HepG2 (cell line): Measurements from ENCODE around the gene SUCLG2. TPM values are rescaled to one million over a fixed set of nuclear protein-coding genes. Genes with fewer than 3 reads are reported as not detected.
A peak's percentile ranks its signal among the peaks of the same experiment; 100 is the strongest.

Source experiments
- AKAP8 ChIP-seq: sonication (generic); formaldehyde crosslinking; IDR thresholded peaks from 2 replicates; pipeline ENCODE4 v1.5.1; 2020; ENCODE audit warnings: mild to moderate bottlenecking, missing genetic modification reagents
- FOXA1 ChIP-seq, 2 experiments: fragments of 450-650 bp in 1 of 2; sonication (generic) in 1 of 2; formaldehyde crosslinking in 1 of 2; IDR thresholded peaks; 2 replicates each; pipeline versions ENCODE4 v1.4.0 to v1.6.1; 2016 to 2020; ENCODE audit warnings: missing genetic modification reagents in 1 of 2
- GTF3A ChIP-seq: sonication (generic); formaldehyde crosslinking; conservative IDR thresholded peaks from 2 replicates; pipeline ENCODE4 v1.4.0; 2020; ENCODE audit warnings: mild to moderate bottlenecking, missing genetic modification reagents
- HNRNPLL ChIP-seq: fragments of 200-400 bp; formaldehyde crosslinking; IDR thresholded peaks from 2 replicates; pipeline ENCODE4 v1.6.1; 2017; ENCODE audit warnings: mild to moderate bottlenecking, low read depth, low read length; ENCODE audit not compliant: poor library complexity, severe bottlenecking
- JARID2 ChIP-seq: sonication (generic); formaldehyde crosslinking; IDR thresholded peaks from 2 replicates; pipeline ENCODE4 v1.8.1; 2023; ENCODE audit warnings: missing genetic modification reagents, inconsistent platforms; ENCODE audit not compliant: insufficient replicate concordance
- JDP2 ChIP-seq: sonication (generic); formaldehyde crosslinking; IDR thresholded peaks from 2 replicates; pipeline ENCODE4 v1.8.1; 2022; ENCODE audit warnings: missing genetic modification reagents, borderline replicate concordance
- NFE2L2 ChIP-seq: fragments of 150-350 bp; IDR thresholded peaks from 2 replicates; pipeline ENCODE4 v1.6.1; 2014; ENCODE audit warnings: low read length
- NR3C1 ChIP-seq: sonication (generic); formaldehyde crosslinking; IDR thresholded peaks from 2 replicates; pipeline ENCODE4 v1.4.0; 2020; ENCODE audit warnings: missing genetic modification reagents
- RBM22 ChIP-seq: fragments of 200-400 bp; formaldehyde crosslinking; optimal IDR thresholded peaks from 2 replicates; pipeline ENCODE3; 2017; ENCODE audit warnings: mild to moderate bottlenecking, low read length, moderate library complexity
- SMAD1 ChIP-seq: sonication (generic); formaldehyde crosslinking; IDR thresholded peaks from 2 replicates; pipeline ENCODE4 v1.4.0; 2020; ENCODE audit warnings: missing genetic modification reagents, low read depth, mild to moderate bottlenecking, borderline replicate concordance
- SMC3 ChIP-seq: IDR thresholded peaks from 2 replicates; pipeline ENCODE4 v1.6.1; 2011; ENCODE audit warnings: low read length, improper control_type of control experiment
- SNAI1 ChIP-seq: sonication (generic); formaldehyde crosslinking; IDR thresholded peaks from 2 replicates; pipeline ENCODE4 v1.5.0; 2020; ENCODE audit warnings: mild to moderate bottlenecking, missing genetic modification reagents, borderline replicate concordance
- SOX13 ChIP-seq, 3 experiments: fragments of 450-650 bp in 1 of 3; sonication (generic) in 1 of 3; formaldehyde crosslinking in 1 of 3; IDR thresholded peaks in 2 of 3; conservative IDR thresholded peaks in 1 of 3; 2 replicates each; pipeline versions ENCODE4 v1.5.0 to v1.6.1; 2016 to 2020; ENCODE audit warnings: antibody characterized with exemption in 1 of 3, mild to moderate bottlenecking in 1 of 3, missing compliant biosample characterization in 1 of 3, missing genetic modification reagents in 1 of 3, moderate library complexity in 1 of 3
- ZBTB42 ChIP-seq: sonication (generic); formaldehyde crosslinking; IDR thresholded peaks from 2 replicates; pipeline ENCODE4 v1.5.0; 2020; ENCODE audit warnings: mild to moderate bottlenecking, missing genetic modification reagents
- ZNF350 ChIP-seq: sonication (generic); formaldehyde crosslinking; IDR thresholded peaks from 2 replicates; pipeline ENCODE4 v1.4.0; 2020; ENCODE audit warnings: mild to moderate bottlenecking, low read depth, missing genetic modification reagents, borderline replicate concordance
- ZNF496 ChIP-seq: sonication (generic); formaldehyde crosslinking; IDR thresholded peaks from 2 replicates; pipeline ENCODE4 v1.8.1; 2023; ENCODE audit warnings: mild to moderate bottlenecking, moderate library complexity, missing genetic modification reagents; ENCODE audit not compliant: insufficient replicate concordance
- ZNF562 ChIP-seq: sonication (generic); formaldehyde crosslinking; IDR thresholded peaks from 2 replicates; pipeline ENCODE4 v1.8.0; 2022; ENCODE audit warnings: missing genetic modification reagents, borderline replicate concordance
- ZNF564 ChIP-seq: sonication (generic); formaldehyde crosslinking; IDR thresholded peaks from 2 replicates; pipeline ENCODE4 v1.8.1; 2023; ENCODE audit warnings: mild to moderate bottlenecking, missing genetic modification reagents
- ZNF570 ChIP-seq: sonication (generic); formaldehyde crosslinking; IDR thresholded peaks from 2 replicates; pipeline ENCODE4 v1.4.0; 2020; ENCODE audit warnings: mild to moderate bottlenecking, missing genetic modification reagents, borderline replicate concordance
- ZNF792 ChIP-seq: IDR thresholded peaks from 2 replicates; pipeline ENCODE4 v1.6.1; 2016
- ZSCAN9 ChIP-seq: IDR thresholded peaks from 2 replicates; pipeline ENCODE4 v1.6.1; 2016; ENCODE audit warnings: borderline replicate concordance
- polyA plus RNA-seq, 8 experiments: library from polyadenylated mRNA; depleted of rRNA in 3 of 8; stranded (reverse) in 7 of 8; unstranded in 1 of 8; fragments of >200 nt; fragmentation: Illumina TruSeq in 4 of 8; extraction: Trizol in 4 of 8; gene quantifications; 2 replicates each; pipeline versions ENCODE4 v1.2.1 to v1.2.3, GENCODE V29; 2011 to 2016; ENCODE audit warnings: low read depth in 4 of 8, missing spikeins in 1 of 8, mixed read lengths in 1 of 8; ENCODE audit not compliant: insufficient read depth in 1 of 8
- total RNA-seq, 5 experiments: library from RNA; depleted of rRNA; stranded (reverse); fragments of >200 nt; fragmentation: Illumina TruSeq; extraction: Trizol; gene quantifications; 2 replicates each; pipeline ENCODE4 v1.2.3, GENCODE V29; 2016; ENCODE audit warnings: low read depth in 1 of 5
- TF ChIP-seq, protein P1 (sequence below): sonication (generic); formaldehyde crosslinking; IDR thresholded peaks from 2 replicates; pipeline ENCODE4 v1.4.0; 2020; ENCODE audit warnings: missing genetic modification reagents
- TF ChIP-seq, protein P2 (sequence below): sonication (generic); formaldehyde crosslinking; IDR thresholded peaks from 2 replicates; pipeline ENCODE4 v1.8.1; 2023; ENCODE audit warnings: mild to moderate bottlenecking, missing genetic modification reagents
- TF ChIP-seq, protein P3 (sequence below): sonication (generic); formaldehyde crosslinking; IDR thresholded peaks from 2 replicates; pipeline ENCODE4 v1.5.1; 2020; ENCODE audit warnings: mild to moderate bottlenecking, missing genetic modification reagents, borderline replicate concordance
- TF ChIP-seq, protein P4 (sequence below): sonication (generic); formaldehyde crosslinking; IDR thresholded peaks from 2 replicates; pipeline ENCODE4 v1.4.0; 2020; ENCODE audit warnings: missing genetic modification reagents

Gene SUCLG2
- total and polyA plus RNA-seq, 2 of the 13 experiments (the other 11 are each of a cell fraction or from before 2014, with no cell fraction given) = 21.4 to 64.9 TPM

DNA sequence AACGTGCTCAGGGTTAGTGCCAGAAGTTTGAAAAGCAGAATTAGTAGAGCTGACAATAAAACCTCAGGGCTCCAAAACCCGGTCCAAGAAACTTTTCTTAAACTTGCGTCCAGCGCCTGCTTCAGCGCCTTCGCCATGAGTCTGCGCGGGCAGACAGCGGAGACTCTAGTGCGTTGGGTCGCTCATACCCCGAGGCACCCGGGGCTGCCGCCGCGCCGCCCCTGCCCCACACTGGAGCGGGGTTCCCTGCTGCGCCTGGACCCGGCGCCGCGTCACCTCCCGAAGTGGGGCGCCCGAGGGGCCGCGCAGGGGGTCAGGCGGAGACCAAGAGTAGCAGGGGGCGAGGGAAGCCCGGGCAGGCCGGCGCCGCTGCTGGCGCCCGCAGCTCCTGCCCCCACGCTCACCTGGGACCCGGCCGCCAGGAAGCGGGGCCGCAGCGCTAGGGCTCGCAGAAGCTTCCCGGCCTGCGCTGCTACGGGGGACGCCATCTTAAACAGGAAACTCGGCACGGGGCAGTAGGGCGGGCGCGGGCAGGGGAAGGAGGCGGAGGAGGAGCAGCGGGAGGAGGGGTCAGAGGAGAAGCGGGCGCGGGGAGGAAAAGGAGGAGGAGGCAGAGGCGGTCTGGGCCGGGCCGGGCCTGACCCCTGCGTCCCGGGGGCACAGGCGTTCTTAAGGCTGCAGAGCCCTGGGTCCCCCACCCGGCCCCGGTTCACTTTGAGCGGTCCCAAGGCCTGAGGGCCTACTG lies at the start of gene SUCLG2 (continued):
- TF ChIP-seq ZNF792 (CRISPR knock-in tag) (0 out of 2 replicates have a peak, but pooled peaks have one; percentile 74), ZNF496 (CRISPR knock-in tag) (no peak), SOX13 (IDR thresholded peaks at IDR 0.05) (no peak), SOX13 (CRISPR knock-in tag; conservative IDR thresholded peaks at IDR 0.05 in 1 of 2, IDR thresholded peaks at IDR 0.05 in 1 of 2) (0 out of 4 replicates have a peak, but pooled peaks of 1 of the 2 experiments have one; percentile 23), FOXA1 (IDR thresholded peaks at IDR 0.05) (no peak), FOXA1 (CRISPR knock-in tag; IDR thresholded peaks at IDR 0.05) (no peak), JDP2 (CRISPR knock-in tag) (no peak), SNAI1 (no peak), JARID2 (CRISPR knock-in tag) (no peak), NFE2L2 (no peak), ZBTB42 (CRISPR knock-in tag) (no peak), AKAP8 (CRISPR knock-in tag) (no peak; the same call in 1 of the 2 replicates), ZSCAN9 (CRISPR knock-in tag) (0 out of 2 replicates have a peak, but pooled peaks have one; percentile 49), ZNF562 (CRISPR knock-in tag) (no peak), SMAD1 (no peak), ZNF570 (CRISPR knock-in tag) (no peak), ZNF564 (CRISPR knock-in tag) (peak; percentile 32; the same call in 1 of the 2 replicates), SMC3 (no peak), ZNF350 (no peak; the same call in 1 of the 2 replicates), GTF3A (CRISPR knock-in tag) (no peak), RBM22 (no peak), NR3C1 (CRISPR knock-in tag) (no peak), HNRNPLL (peak; percentile 79)
- TF ChIP-seq, protein P1, sequence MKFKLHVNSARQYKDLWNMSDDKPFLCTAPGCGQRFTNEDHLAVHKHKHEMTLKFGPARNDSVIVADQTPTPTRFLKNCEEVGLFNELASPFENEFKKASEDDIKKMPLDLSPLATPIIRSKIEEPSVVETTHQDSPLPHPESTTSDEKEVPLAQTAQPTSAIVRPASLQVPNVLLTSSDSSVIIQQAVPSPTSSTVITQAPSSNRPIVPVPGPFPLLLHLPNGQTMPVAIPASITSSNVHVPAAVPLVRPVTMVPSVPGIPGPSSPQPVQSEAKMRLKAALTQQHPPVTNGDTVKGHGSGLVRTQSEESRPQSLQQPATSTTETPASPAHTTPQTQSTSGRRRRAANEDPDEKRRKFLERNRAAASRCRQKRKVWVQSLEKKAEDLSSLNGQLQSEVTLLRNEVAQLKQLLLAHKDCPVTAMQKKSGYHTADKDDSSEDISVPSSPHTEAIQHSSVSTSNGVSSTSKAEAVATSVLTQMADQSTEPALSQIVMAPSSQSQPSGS (CRISPR knock-in tag) = no peak
- TF ChIP-seq, protein P2, sequence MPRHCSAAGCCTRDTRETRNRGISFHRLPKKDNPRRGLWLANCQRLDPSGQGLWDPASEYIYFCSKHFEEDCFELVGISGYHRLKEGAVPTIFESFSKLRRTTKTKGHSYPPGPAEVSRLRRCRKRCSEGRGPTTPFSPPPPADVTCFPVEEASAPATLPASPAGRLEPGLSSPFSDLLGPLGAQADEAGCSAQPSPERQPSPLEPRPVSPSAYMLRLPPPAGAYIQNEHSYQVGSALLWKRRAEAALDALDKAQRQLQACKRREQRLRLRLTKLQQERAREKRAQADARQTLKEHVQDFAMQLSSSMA = no peak; the same call in 1 of the 2 replicates
- TF ChIP-seq, protein P3, sequence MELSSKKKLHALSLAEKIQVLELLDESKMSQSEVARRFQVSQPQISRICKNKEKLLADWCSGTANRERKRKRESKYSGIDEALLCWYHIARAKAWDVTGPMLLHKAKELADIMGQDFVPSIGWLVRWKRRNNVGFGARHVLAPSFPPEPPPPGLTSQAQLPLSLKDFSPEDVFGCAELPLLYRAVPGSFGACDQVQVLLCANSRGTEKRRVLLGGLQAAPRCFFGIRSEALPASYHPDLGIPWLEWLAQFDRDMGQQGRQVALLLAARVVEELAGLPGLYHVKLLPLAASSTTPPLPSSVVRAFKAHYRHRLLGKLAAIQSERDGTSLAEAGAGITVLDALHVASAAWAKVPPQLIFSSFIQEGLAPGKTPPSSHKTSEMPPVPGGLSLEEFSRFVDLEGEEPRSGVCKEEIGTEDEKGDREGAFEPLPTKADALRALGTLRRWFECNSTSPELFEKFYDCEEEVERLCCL (CRISPR knock-in tag) = no peak
- TF ChIP-seq, protein P4, sequence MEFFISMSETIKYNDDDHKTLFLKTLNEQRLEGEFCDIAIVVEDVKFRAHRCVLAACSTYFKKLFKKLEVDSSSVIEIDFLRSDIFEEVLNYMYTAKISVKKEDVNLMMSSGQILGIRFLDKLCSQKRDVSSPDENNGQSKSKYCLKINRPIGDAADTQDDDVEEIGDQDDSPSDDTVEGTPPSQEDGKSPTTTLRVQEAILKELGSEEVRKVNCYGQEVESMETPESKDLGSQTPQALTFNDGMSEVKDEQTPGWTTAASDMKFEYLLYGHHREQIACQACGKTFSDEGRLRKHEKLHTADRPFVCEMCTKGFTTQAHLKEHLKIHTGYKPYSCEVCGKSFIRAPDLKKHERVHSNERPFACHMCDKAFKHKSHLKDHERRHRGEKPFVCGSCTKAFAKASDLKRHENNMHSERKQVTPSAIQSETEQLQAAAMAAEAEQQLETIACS (CRISPR knock-in tag) = no peak
